GM15510 (cell line): Measurements from ENCODE around the gene NFIA.

Source experiments
- POLR2A ChIP-seq: IDR thresholded peaks from 3 replicates; pipeline ENCODE4 v1.6.1; 2011; ENCODE audit warnings: borderline replicate concordance; ENCODE audit not compliant: insufficient read length; ENCODE audit errors: extremely low read depth

Gene NFIA

GRCh38 chr1:61481315-61481715, 399.0 kb downstream of the NFIA start:
- no peak for TF ChIP-seq POLR2A

- TF ChIP-seq POLR2A: no peak
Observed at GRCh38 chr1:61482170-61482734, 399.9 kb downstream of the NFIA start.

- TF ChIP-seq POLR2A: no peak
Observed at GRCh38 chr1:61486783-61487536, 404.6 kb downstream of the NFIA start.

GRCh38 chr1:61487801-61488200, 405.4 kb downstream of the NFIA start:
- TF ChIP-seq POLR2A: no peak

- TF ChIP-seq POLR2A: no peak
Observed at GRCh38 chr1:61490924-61491323, 408.6 kb downstream of the NFIA start.

GRCh38 chr1:61491497-61491896, 409.1 kb downstream of the NFIA start:
- no peak for TF ChIP-seq POLR2A

- no peak for TF ChIP-seq POLR2A
Observed at GRCh38 chr1:61494000-61494399, 411.6 kb downstream of the NFIA start.

GRCh38 chr1:61496501-61496900, 414.1 kb downstream of the NFIA start:
- TF ChIP-seq POLR2A: no peak

GRCh38 chr1:61497013-61497412, 414.7 kb downstream of the NFIA start:
- TF ChIP-seq POLR2A: no peak

GRCh38 chr1:61498342-61498741, 416.0 kb downstream of the NFIA start:
- no peak for TF ChIP-seq POLR2A

GRCh38 chr1:61501971-61502916, 419.9 kb downstream of the NFIA start:
- no peak for TF ChIP-seq POLR2A

- TF ChIP-seq POLR2A: no peak
Observed at GRCh38 chr1:61504305-61504704, 421.9 kb downstream of the NFIA start.

- TF ChIP-seq POLR2A: no peak
Observed at GRCh38 chr1:61504852-61505390, 422.6 kb downstream of the NFIA start.

- TF ChIP-seq POLR2A: no peak
Observed at GRCh38 chr1:61506236-61506635, 423.9 kb downstream of the NFIA start.

GRCh38 chr1:61506944-61507500, 424.7 kb downstream of the NFIA start:
- no peak for TF ChIP-seq POLR2A
